GM19455 (cell line): ENCODE results near the gene GLIS1.

Source experiments
- ATAC-seq: cut with Tn5 transposase; IDR thresholded peaks from one replicate; pipeline ENCODE4 v1.9.1; 2021; ENCODE audit not compliant: unreplicated experiment

GLIS1 gene

GRCh38 chr1:53583868-53584776 lies 154.8 kb downstream of the GLIS1 start:
- ATAC-seq, result no peak

- no peak for ATAC-seq
Measured at GRCh38 chr1:53583021-53583867, 155.7 kb downstream of the GLIS1 start.

GRCh38 chr1:53582211-53583020 lies 156.5 kb downstream of the GLIS1 start:
- ATAC-seq, result no peak

GRCh38 chr1:53581476-53581875 lies 157.5 kb downstream of the GLIS1 start:
- ATAC-seq, result no peak

- ATAC-seq, result no peak
Measured at GRCh38 chr1:53580739-53581475, 158.1 kb downstream of the GLIS1 start.

- no peak for ATAC-seq
Measured at GRCh38 chr1:53580009-53580400, 159.0 kb downstream of the GLIS1 start.

GRCh38 chr1:53579221-53580008 lies 159.5 kb downstream of the GLIS1 start:
- ATAC-seq, result no peak

GRCh38 chr1:53578358-53578757 lies 160.6 kb downstream of the GLIS1 start:
- no peak for ATAC-seq

- no peak for ATAC-seq
Measured at GRCh38 chr1:53577761-53578100, 161.2 kb downstream of the GLIS1 start.

GRCh38 chr1:53576866-53577760 lies 161.9 kb downstream of the GLIS1 start:
- no peak for ATAC-seq

- no peak for ATAC-seq
Measured at GRCh38 chr1:53576381-53576801, 162.6 kb downstream of the GLIS1 start.

- ATAC-seq, result no peak
Measured at GRCh38 chr1:53575955-53576320, 163.0 kb downstream of the GLIS1 start.

GRCh38 chr1:53575141-53575954 lies 163.6 kb downstream of the GLIS1 start:
- ATAC-seq, result no peak

GRCh38 chr1:53574621-53575020 lies 164.3 kb downstream of the GLIS1 start:
- no peak for ATAC-seq

GRCh38 chr1:53573931-53574330 lies 165.0 kb downstream of the GLIS1 start:
- no peak for ATAC-seq

GRCh38 chr1:53573522-53573921 lies 165.4 kb downstream of the GLIS1 start:
- no peak for ATAC-seq

- no peak for ATAC-seq
Measured at GRCh38 chr1:53572815-53573173, 166.2 kb downstream of the GLIS1 start.
